ENCODE data around the gene FAF1.
"Not testable (repeated sequence)": the region's sequence is repeated elsewhere in the genome, so short reads cannot be mapped to it uniquely, and the experiment has no call there.

FAF1 gene

GRCh38 chr1:50929376-50929958 lies 30.6 kb downstream of the FAF1 start:
- Mint-ChIP-seq H3K36me3 (ENCODE audit: low read depth) (peaks cover 2% of the 10 kb centered on the region), H3K4me3 (no peak overlapping the region), H3K9me3 (peaks cover under 1% of the 10 kb centered on the region), H3K4me1 (ENCODE audit: low read depth) (peaks cover 13% of the 10 kb centered on the region), H3K27me3 (ENCODE audit: low read depth) (no peaks in the 10 kb centered on the region), H3K27ac (no peak overlapping the region)
- no peak for DNase-seq (ENCODE audit: low spot score)

GRCh38 chr1:50923564-50923963 lies 36.5 kb downstream of the FAF1 start:
- DNase-seq (ENCODE audit: low spot score) = no peak
- H3K27ac Mint-ChIP-seq = no peak overlapping the region
- no peaks in the 10 kb centered on the region for H3K27me3 Mint-ChIP-seq (ENCODE audit: low read depth)
- H3K4me3 Mint-ChIP-seq = no peak overlapping the region
- peaks cover 18% of the 10 kb centered on the region for H3K9me3 Mint-ChIP-seq
- no peaks in the 10 kb centered on the region for H3K4me1 Mint-ChIP-seq (ENCODE audit: low read depth)
- H3K36me3 Mint-ChIP-seq (ENCODE audit: low read depth) = peaks cover 17% of the 10 kb centered on the region

DNA sequence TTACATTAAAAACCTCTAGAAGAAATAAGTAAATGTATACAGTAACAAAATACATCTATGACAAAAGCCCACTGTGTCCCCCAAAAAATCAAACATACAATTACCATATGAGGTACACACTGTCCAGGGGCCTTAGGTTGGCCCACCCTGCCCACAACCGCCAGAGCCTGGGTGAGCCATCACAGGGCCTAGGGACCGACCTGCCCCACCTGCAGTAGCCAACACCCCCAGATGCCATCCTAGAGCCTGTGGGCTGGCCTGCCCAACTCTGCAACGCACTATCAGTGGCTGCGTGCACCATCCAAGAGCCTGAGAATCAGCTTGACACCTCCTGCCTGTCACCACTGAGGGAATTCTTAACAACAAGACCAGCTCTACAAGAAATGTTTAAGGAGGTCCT lies 39.0 kb downstream of the FAF1 start:
- Mint-ChIP-seq H3K27me3 (ENCODE audit: low read depth) (no peaks in the 10 kb centered on the region), H3K27ac (no peak overlapping the region), H3K9me3 (peaks cover 18% of the 10 kb centered on the region), H3K36me3 (ENCODE audit: low read depth) (peaks cover 15% of the 10 kb centered on the region), H3K4me1 (ENCODE audit: low read depth) (no peaks in the 10 kb centered on the region), H3K4me3 (no peak overlapping the region)
- DNase-seq (ENCODE audit: low spot score) = no peak

- Mint-ChIP-seq H3K36me3 (ENCODE audit: low read depth) (peaks cover 15% of the 10 kb centered on the region), H3K27me3 (ENCODE audit: low read depth) (no peaks in the 10 kb centered on the region), H3K4me3 (no peak overlapping the region), H3K4me1 (ENCODE audit: low read depth) (no peaks in the 10 kb centered on the region), H3K9me3 (peaks cover 18% of the 10 kb centered on the region), H3K27ac (no peak overlapping the region)
- DNase-seq (ENCODE audit: low spot score) = no peak
Measured at GRCh38 chr1:50920409-50920808, 39.7 kb downstream of the FAF1 start.

GRCh38 chr1:50917138-50918137 lies 42.6 kb downstream of the FAF1 start:
- Mint-ChIP-seq H3K9me3 (no peaks in the 10 kb centered on the region), H3K27ac (no peak overlapping the region), H3K4me1 (ENCODE audit: low read depth) (no peaks in the 10 kb centered on the region), H3K27me3 (ENCODE audit: low read depth) (no peaks in the 10 kb centered on the region), H3K4me3 (no peak overlapping the region), H3K36me3 (ENCODE audit: low read depth) (peaks cover 10% of the 10 kb centered on the region)
- no peak for DNase-seq (ENCODE audit: low spot score)

DNA sequence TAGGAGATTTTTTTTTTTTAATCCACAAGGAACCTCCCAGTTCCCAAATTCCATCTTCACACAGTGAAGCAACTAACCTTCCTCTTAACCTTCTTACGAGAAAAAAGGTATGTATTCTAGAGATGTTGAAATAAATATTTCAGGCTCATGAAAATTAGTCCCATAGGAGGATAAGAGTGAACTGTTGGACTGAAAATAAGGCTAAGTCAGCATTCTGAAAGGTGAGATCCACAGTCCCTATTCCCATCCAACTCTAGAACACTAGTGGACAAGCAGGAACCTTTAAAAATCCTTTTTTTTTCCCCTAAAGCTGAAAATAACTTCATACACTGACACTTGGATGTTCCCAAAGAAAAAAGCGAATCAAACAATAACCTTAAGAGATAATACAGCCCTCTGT lies 44.4 kb downstream of the FAF1 start:
- Mint-ChIP-seq H3K9me3 (peaks cover 4% of the 10 kb centered on the region), H3K27me3 (ENCODE audit: low read depth) (no peaks in the 10 kb centered on the region), H3K4me1 (ENCODE audit: low read depth) (no peaks in the 10 kb centered on the region), H3K4me3 (no peak overlapping the region), H3K27ac (no peak overlapping the region), H3K36me3 (ENCODE audit: low read depth) (peaks cover 9% of the 10 kb centered on the region)
- no peak for DNase-seq (ENCODE audit: low spot score)

DNA sequence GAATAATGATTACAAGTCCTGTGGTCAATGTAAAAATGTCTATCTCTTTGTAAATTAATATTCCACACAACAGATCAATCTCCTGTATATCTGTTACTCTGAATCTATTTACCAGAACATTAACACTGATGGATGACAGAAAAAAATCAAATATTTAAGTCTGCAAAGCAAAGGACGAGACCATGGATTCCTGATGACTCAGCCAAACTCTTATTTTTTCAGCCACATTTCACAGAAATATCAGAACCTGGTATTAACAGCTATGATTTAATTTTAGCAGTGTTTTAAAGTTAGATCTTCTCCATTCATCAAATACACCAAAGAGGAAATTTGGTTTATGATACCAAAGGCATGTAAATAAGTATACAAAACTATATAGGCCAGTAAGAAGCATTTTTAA lies 46.1 kb downstream of the FAF1 start:
- Mint-ChIP-seq H3K27ac (no peak overlapping the region), H3K36me3 (ENCODE audit: low read depth) (peaks cover 9% of the 10 kb centered on the region), H3K27me3 (ENCODE audit: low read depth) (no peaks in the 10 kb centered on the region), H3K4me1 (ENCODE audit: low read depth) (no peaks in the 10 kb centered on the region), H3K4me3 (no peak overlapping the region), H3K9me3 (peaks cover 13% of the 10 kb centered on the region)
- no peak for DNase-seq (ENCODE audit: low spot score)

DNA sequence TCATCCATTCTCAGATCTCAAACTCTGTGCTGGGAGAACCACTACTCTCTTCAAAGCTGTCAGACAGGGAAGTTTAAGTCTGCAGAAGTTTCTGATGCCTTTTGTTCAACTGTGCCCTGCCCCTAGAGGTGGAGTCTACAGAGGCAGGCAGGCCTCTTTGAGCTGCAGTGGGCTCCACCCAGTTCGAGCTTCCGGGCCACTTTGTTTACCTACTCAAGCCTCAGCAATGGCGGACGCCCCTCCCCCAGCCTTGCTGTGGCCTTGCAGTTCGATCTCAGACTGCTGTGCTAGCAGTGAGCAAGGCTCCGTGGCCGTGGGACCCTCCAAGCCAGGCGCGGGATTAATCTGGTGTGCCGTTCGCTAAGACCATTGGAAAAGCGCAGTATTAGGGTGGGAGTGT lies 49.7 kb downstream of the FAF1 start:
- H3K27me3 Mint-ChIP-seq (ENCODE audit: low read depth); H3K4me1 Mint-ChIP-seq (ENCODE audit: low read depth); H3K27ac Mint-ChIP-seq: not testable (repeated sequence)

DNA sequence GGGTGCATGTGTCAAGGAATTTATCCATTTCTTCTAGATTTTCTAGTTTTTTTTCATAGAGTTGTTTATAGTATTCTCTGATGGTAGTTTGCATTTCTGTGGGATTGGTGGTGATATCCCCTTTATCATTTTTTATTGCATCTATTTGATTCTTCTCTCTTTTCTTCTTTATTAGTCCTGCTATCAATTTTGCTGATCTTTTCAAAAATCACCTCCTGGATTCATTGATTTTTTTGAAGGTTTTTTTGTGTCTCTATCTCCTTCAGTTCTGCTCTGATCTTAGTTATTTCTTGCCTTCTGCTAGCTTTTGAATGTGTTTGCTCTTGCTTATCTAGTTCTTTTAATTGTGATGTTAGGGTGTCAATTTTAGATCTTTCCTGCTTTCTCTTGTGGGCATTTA lies 52.5 kb downstream of the FAF1 start:
- H3K4me3 Mint-ChIP-seq; H3K27ac Mint-ChIP-seq; H3K27me3 Mint-ChIP-seq (ENCODE audit: low read depth); H3K4me1 Mint-ChIP-seq (ENCODE audit: low read depth); DNase-seq (ENCODE audit: low spot score): not testable (repeated sequence)
- H3K9me3 Mint-ChIP-seq = peaks cover 42% of the 10 kb centered on the region
- H3K36me3 Mint-ChIP-seq (ENCODE audit: low read depth) = peaks cover 11% of the 10 kb centered on the region

More for the DNA sequence above, 49.7 kb downstream of the FAF1 start:
- H3K4me3 Mint-ChIP-seq; DNase-seq (ENCODE audit: low spot score): not testable (repeated sequence)
- Mint-ChIP-seq H3K36me3 (ENCODE audit: low read depth) (peaks cover 11% of the 10 kb centered on the region), H3K9me3 (peaks cover 42% of the 10 kb centered on the region)

GRCh38 chr1:50906050-50906449 lies 54.0 kb downstream of the FAF1 start:
- H3K27me3 Mint-ChIP-seq (ENCODE audit: low read depth); DNase-seq (ENCODE audit: low spot score); H3K4me3 Mint-ChIP-seq; H3K4me1 Mint-ChIP-seq (ENCODE audit: low read depth); H3K27ac Mint-ChIP-seq; H3K36me3 Mint-ChIP-seq (ENCODE audit: low read depth): not testable (repeated sequence)
- peaks cover 38% of the 10 kb centered on the region for H3K9me3 Mint-ChIP-seq

DNA sequence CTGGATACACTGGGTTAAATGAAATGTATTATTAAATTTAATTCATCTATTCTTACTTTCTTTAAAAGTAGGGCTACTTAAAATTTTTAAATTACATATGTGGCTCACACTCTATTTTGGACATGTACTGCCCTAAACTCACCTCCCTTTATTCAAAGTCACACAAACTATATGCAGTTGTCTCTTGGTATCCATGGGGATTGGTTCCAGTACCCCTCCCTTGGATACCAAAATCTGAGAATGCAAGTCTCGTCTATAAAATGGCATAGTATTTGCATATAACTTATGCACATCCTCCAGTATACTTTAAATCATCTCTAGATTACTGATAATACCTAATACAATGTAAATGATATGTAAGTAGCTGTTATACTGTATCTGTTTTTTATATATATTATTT lies 57.6 kb downstream of the FAF1 start:
- DNase-seq (ENCODE audit: low spot score) = no peak
- H3K27me3 Mint-ChIP-seq (ENCODE audit: low read depth) = no peaks in the 10 kb centered on the region
- no peak overlapping the region for H3K27ac Mint-ChIP-seq
- H3K4me3 Mint-ChIP-seq = no peak overlapping the region
- peaks cover 3% of the 10 kb centered on the region for H3K36me3 Mint-ChIP-seq (ENCODE audit: low read depth)
- peaks cover 14% of the 10 kb centered on the region for H3K9me3 Mint-ChIP-seq
- H3K4me1 Mint-ChIP-seq (ENCODE audit: low read depth) = peaks cover 2% of the 10 kb centered on the region

GRCh38 chr1:50901872-50902271 lies 58.2 kb downstream of the FAF1 start:
- DNase-seq (ENCODE audit: low spot score) = no peak
- Mint-ChIP-seq H3K27me3 (ENCODE audit: low read depth) (no peaks in the 10 kb centered on the region), H3K4me3 (no peak overlapping the region), H3K4me1 (ENCODE audit: low read depth) (peaks cover 2% of the 10 kb centered on the region), H3K27ac (no peak overlapping the region), H3K9me3 (peaks cover 9% of the 10 kb centered on the region), H3K36me3 (ENCODE audit: low read depth) (peaks cover 3% of the 10 kb centered on the region)

DNA sequence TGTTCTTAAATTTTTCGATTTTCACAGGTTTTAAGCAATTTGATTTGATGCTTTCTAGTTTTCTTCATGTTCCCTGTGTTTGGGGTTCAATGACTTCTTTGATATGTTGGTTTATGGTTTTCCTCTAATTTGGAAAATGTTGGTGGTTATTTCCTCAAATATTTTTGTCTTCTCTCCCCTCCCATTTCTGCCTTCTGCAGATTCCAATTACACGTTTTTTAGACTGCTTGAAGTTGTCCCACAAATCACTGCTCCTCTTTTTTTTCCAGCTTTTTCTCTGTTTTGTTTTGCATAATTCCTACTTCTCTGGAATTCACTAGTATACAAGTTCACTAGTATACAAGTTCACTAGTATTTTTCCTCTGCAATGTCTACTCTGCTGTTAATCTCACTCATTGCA lies 61.3 kb downstream of the FAF1 start:
- peaks cover 6% of the 10 kb centered on the region for H3K9me3 Mint-ChIP-seq
- no peaks in the 10 kb centered on the region for H3K36me3 Mint-ChIP-seq (ENCODE audit: low read depth)
- H3K27ac Mint-ChIP-seq = no peak overlapping the region
- no peak overlapping the region for H3K4me3 Mint-ChIP-seq
- no peaks in the 10 kb centered on the region for H3K27me3 Mint-ChIP-seq (ENCODE audit: low read depth)
- DNase-seq (ENCODE audit: low spot score) = no peak
- no peaks in the 10 kb centered on the region for H3K4me1 Mint-ChIP-seq (ENCODE audit: low read depth)

DNA sequence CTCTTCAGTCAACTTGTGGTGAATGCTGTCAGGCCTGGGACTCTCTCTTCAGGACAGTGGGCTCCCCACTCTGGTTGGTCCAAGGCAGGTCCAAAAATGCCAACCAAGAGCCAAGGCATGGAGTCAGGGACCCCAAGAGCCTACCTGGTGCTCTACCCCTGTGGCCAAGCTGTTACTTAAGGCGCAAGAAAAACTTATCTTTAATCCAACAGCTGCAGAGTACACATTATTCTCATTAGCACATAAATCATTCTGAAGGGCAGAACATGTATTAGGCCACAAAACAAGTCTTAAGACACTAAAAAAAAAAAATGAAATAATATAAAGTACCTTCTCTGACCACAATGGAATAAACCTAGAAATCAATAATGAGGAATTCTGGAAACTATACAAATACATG lies 65.7 kb downstream of the FAF1 start:
- peaks cover 34% of the 10 kb centered on the region for H3K9me3 Mint-ChIP-seq
- H3K27me3 Mint-ChIP-seq (ENCODE audit: low read depth) = no peaks in the 10 kb centered on the region
- no peak for DNase-seq (ENCODE audit: low spot score)
- no peak overlapping the region for H3K4me3 Mint-ChIP-seq
- H3K36me3 Mint-ChIP-seq (ENCODE audit: low read depth) = peaks cover 10% of the 10 kb centered on the region
- no peaks in the 10 kb centered on the region for H3K4me1 Mint-ChIP-seq (ENCODE audit: low read depth)
- H3K27ac Mint-ChIP-seq = no peak overlapping the region
